C1 segment of cervical spinal cord (tissue), 14 donors: Measurements from ENCODE around the gene COL4A2.
"Not testable (repeated sequence)": the region's sequence is repeated elsewhere in the genome, so short reads cannot be mapped to it uniquely, and the experiment has no call there.

ENCODE experiments used
- DNase-seq, 14 donors: peaks; one replicate each; lab custom pipeline; 2025; lab: John Stamatoyannopoulos, UW

COL4A2 gene

GRCh38 chr13:110438211-110438610 lies 131.1 kb downstream of the COL4A2 start:
- no peak for DNase-seq

GRCh38 chr13:110438776-110439175 lies 131.7 kb downstream of the COL4A2 start:
- no peak for DNase-seq

- no peak for DNase-seq
These were observed 134.1 kb downstream of the COL4A2 start for GRCh38 chr13:110440946-110441731.

GRCh38 chr13:110442930-110443621 lies 136.0 kb downstream of the COL4A2 start:
- no peak for DNase-seq

- no peak for DNase-seq
These were observed 136.6 kb downstream of the COL4A2 start for GRCh38 chr13:110443622-110444225.

GRCh38 chr13:110444226-110444653 lies 137.2 kb downstream of the COL4A2 start:
- DNase-seq: no peak

GRCh38 chr13:110445183-110445582 lies 138.1 kb downstream of the COL4A2 start:
- no peak for DNase-seq

- no peak for DNase-seq
These were observed 138.9 kb downstream of the COL4A2 start for GRCh38 chr13:110445722-110446574.

GRCh38 chr13:110446575-110446890 lies 139.4 kb downstream of the COL4A2 start:
- DNase-seq: no peak

GRCh38 chr13:110447058-110447511 lies 140.0 kb downstream of the COL4A2 start:
- no peak for DNase-seq

GRCh38 chr13:110447801-110448200 lies 140.7 kb downstream of the COL4A2 start:
- DNase-seq: no peak

GRCh38 chr13:110448230-110448629 lies 141.1 kb downstream of the COL4A2 start:
- DNase-seq: no peak

GRCh38 chr13:110448677-110449076 lies 141.6 kb downstream of the COL4A2 start:
- no peak for DNase-seq

GRCh38 chr13:110449219-110450015 lies 142.3 kb downstream of the COL4A2 start:
- DNase-seq: no peak

- DNase-seq: no peak
These were observed 143.2 kb downstream of the COL4A2 start for GRCh38 chr13:110450016-110450900.

- DNase-seq: no peak
These were observed 144.1 kb downstream of the COL4A2 start for GRCh38 chr13:110450941-110451730.

GRCh38 chr13:110453091-110453490 lies 146.0 kb downstream of the COL4A2 start:
- DNase-seq: not testable (repeated sequence)

GRCh38 chr13:110453797-110454196 lies 146.7 kb downstream of the COL4A2 start:
- DNase-seq: no peak
